Activated CD4-positive, alpha-beta T cell treated with anti-CD3 and anti-CD28 coated beads, Interleukin-2, amount 50 U/mL, for 48 hours (primary cell): ENCODE data around the gene CCDC106.
A peak's percentile ranks its signal among the peaks of the same experiment; 100 is the strongest.

Source experiments
- DNase-seq, 2 experiments: peaks; one replicate each; pipeline ENCODE4 v3.0.0-alpha.2; 2020

Gene CCDC106

GRCh38 chr19:55647732-55648584, at the start of gene CCDC106:
TSS of gene CCDC106 (plus strand) at chr19:55648212. CDS start at chr19:55649047, 835 bp downstream.
- peak; percentile 40 to 46 for DNase-seq

- peak; percentile 92 to 93 for DNase-seq
These were observed 49.1 kb upstream of the CCDC106 start for GRCh38 chr19:55598719-55599467.

DNA sequence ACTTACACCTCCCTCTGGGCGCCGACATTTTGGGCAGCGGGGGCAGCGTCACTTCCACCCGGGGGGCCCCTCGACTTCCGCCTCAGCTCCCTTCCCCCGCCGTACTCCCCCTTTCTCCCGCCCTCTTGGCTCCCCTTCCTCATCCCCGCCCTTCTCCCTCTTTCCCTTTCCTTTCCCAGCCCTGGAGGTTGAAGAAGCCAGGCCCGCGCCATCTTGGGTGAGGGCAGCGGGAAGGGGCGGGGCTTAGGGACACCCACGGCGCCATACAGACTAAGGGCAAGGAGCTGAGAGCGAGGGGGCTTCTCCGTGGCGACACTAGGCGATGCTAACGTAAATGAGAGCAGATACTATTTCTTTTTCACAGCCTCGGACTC, 48.6 kb upstream of the CCDC106 start, which contains the start of gene FIZ1:
TSS of gene FIZ1 (minus strand) at position 50 of the 374 bp plus-strand sequence. CDS start 1,652 bp downstream, outside the sequence.
- DNase-seq, result peak; percentile 97 to 98

- DNase-seq, result peak; percentile 81 to 83
These were observed 48.0 kb upstream of the CCDC106 start, which contains the start of gene ZNF524 for GRCh38 chr19:55599842-55600661. TSS of gene ZNF524 (plus strand) at chr19:55600288. CDS start at chr19:55602113, 1,825 bp downstream.

- no peak for DNase-seq
These were observed 47.4 kb upstream of the CCDC106 start for GRCh38 chr19:55600662-55601028.

DNA sequence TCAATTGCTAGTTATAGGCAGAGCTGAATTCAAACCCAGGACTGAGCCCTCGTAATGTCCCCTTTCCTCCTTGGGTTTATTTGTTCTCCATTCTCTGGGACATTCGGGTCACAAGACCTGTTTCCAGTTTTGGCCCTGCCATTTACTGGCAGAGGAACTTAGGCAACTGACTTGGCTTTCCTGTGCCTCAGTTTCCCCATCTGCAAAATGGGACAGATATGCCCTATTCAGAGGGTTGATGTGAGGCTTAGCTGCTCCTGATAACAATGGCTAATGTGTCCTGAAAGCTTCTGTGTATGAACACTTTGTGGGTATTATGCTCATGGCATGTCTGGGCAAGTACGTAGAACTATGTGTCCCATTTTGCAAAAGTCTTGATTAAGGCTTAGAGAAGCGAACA, 46.9 kb upstream of the CCDC106 start:
- DNase-seq, result no peak

GRCh38 chr19:55602104-55603001, 45.7 kb upstream of the CCDC106 start:
- no peak for DNase-seq

- no peak for DNase-seq
These were observed 44.9 kb upstream of the CCDC106 start for GRCh38 chr19:55603115-55603514.

DNA sequence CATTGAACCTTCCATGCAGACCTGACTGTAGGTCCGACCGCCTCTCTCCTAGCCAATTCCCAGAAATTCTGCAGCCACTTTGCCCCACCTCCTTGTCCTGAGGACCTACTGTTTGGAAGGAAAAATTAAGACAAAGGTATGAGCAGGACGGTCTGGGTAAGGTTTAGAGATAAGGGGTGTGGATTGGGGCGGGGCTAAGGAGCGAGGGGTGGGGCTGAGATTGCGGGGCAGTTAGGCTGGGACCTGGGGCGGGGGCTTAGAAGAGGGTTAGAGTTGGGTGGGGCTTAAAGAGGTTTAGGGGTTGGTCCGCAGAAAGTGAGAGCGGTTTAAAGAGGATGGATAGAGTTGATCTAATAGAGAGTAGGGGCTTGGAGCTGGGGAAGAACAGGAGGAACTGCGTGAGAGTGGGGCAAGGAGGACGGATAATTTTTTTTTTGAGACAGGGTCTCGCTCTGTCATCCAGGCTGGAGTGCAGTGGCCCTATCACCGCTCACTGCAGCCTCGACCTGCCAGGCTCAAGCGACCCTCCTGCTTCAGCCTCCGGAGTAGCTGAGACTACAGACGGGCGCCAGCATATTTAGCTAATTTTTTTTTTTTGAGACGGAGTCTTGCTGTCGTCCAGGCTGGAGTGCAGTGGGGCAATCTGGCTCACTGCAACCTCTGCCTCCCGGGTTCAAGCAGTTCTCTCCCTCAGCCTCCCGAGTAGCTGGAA, 44.3 kb upstream of the CCDC106 start:
- DNase-seq, result no peak

DNA sequence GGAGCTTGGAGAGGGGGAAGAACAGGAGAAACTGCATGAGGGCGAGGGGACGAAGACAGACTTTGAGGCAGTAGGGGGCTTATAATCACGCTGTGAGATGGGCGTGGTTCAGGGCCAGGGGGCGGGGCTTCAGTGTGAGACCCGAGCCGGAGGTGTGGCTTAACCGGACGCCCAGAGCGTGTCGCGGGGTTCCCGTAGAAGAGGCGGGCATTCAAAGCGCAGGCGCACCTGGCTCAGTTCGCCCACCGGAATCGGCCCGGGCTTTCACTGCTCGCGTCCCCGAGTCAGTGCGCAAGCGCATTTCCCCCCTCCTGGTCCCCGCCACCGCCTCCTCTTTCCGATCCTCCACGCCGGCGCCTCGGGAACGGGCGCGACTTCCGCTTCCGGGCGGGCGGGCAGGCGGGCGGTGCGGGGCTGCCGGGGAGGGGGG, 42.8 kb upstream of the CCDC106 start:
- peak; percentile 99 for DNase-seq

- peak; percentile 77 to 82 for DNase-seq
These were observed 42.2 kb upstream of the CCDC106 start, which contains the start of gene ZNF865 for GRCh38 chr19:55605637-55606470. TSS of gene ZNF865 (plus strand) at chr19:55605647. CDS start at chr19:55613619, 7,972 bp downstream.

- no peak for DNase-seq
These were observed 41.6 kb upstream of the CCDC106 start for GRCh38 chr19:55606471-55606787.

DNA sequence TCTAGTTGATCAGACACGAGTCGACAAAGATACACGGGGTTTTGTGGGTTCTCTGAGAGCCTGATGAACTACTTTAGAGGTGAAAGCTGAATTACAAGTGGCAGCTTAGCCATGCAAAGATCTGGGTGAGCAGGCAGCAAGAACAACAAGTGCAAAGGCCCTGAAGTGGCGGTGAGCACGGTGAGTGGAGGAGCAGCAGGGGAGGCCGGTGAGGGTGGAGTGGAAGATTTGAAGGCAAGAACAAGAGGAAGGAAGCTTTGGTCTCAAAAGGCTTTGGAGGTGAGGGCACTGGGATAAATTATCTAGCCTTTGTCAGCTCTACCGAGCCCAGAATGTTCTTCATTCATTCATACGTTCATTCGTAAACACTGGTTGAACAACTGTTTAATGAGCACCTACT, 41.2 kb upstream of the CCDC106 start:
- DNase-seq, result no peak

DNA sequence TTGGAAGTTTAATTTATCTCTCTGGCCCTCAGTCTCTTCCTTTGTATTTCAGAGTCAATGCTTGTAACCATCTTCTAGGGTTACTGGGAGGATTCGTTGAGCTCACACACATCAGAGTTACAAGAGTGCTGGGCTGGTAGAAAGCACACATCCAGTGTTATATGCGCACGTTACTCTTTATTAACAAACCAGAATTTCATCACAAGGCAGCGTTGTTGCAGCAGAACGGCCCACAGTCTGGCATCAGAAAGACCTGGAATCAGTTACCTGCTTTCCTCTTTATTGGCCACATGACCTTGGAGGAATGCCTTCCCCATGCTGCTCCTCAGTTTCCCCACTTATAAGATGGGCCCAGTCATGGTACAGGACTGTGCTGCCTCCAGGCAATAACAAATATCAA, 38.7 kb upstream of the CCDC106 start:
- no peak for DNase-seq

GRCh38 chr19:55611300-55611982, 36.6 kb upstream of the CCDC106 start:
- DNase-seq, result no peak

- no peak for DNase-seq
These were observed 35.9 kb upstream of the CCDC106 start for GRCh38 chr19:55611983-55612645.

- no peak for DNase-seq
These were observed 34.6 kb upstream of the CCDC106 start for GRCh38 chr19:55613396-55613795.

- DNase-seq, result no peak
These were observed 33.9 kb upstream of the CCDC106 start for GRCh38 chr19:55613930-55614710.
